ENCODE data around the gene SREBF2.

The SREBF2 gene

GRCh38 chr22:41875531-41876270 lies 42.8 kb downstream of the SREBF2 start:
- in situ Hi-C loops (cut with MboI; ENCODE audit: low sequenced_read_pairs): no loop called here

- in situ Hi-C loops (cut with MboI; ENCODE audit: low sequenced_read_pairs): no loop called here
Measured at GRCh38 chr22:41876275-41876674, 43.4 kb downstream of the SREBF2 start.

- in situ Hi-C loops (cut with MboI; ENCODE audit: low sequenced_read_pairs): no loop called here
Measured at GRCh38 chr22:41876675-41877074, 43.8 kb downstream of the SREBF2 start.

GRCh38 chr22:41880653-41881052 lies 47.7 kb downstream of the SREBF2 start:
- in situ Hi-C loops (cut with MboI; ENCODE audit: low sequenced_read_pairs): no loop called here

- in situ Hi-C loops (cut with MboI; ENCODE audit: low sequenced_read_pairs): no loop called here
Measured at GRCh38 chr22:41883400-41883799, 50.5 kb downstream of the SREBF2 start.

GRCh38 chr22:41885116-41885515 lies 52.2 kb downstream of the SREBF2 start:
- in situ Hi-C loops (cut with MboI; ENCODE audit: low sequenced_read_pairs): no loop called here

- in situ Hi-C loops (cut with MboI; ENCODE audit: low sequenced_read_pairs): no loop called here
Measured at GRCh38 chr22:41885516-41885915, 52.6 kb downstream of the SREBF2 start.

- in situ Hi-C loops (cut with MboI; ENCODE audit: low sequenced_read_pairs): no loop called here
Measured at GRCh38 chr22:41888627-41889200, 55.8 kb downstream of the SREBF2 start.

- in situ Hi-C loops (cut with MboI; ENCODE audit: low sequenced_read_pairs): no loop called here
Measured at GRCh38 chr22:41891407-41891806, 58.5 kb downstream of the SREBF2 start.

- in situ Hi-C loops (cut with MboI; ENCODE audit: low sequenced_read_pairs): no loop called here
Measured at GRCh38 chr22:41892721-41893120, 59.8 kb downstream of the SREBF2 start.

- in situ Hi-C loops (cut with MboI; ENCODE audit: low sequenced_read_pairs): no loop called here
Measured at GRCh38 chr22:41893591-41894375, 60.9 kb downstream of the SREBF2 start.

- in situ Hi-C loops (cut with MboI; ENCODE audit: low sequenced_read_pairs): no loop called here
Measured at GRCh38 chr22:41898645-41899044, 65.7 kb downstream of the SREBF2 start.

- in situ Hi-C loops (cut with MboI; ENCODE audit: low sequenced_read_pairs): no loop called here
Measured at GRCh38 chr22:41899110-41899509, 66.2 kb downstream of the SREBF2 start.

- in situ Hi-C loops (cut with MboI; ENCODE audit: low sequenced_read_pairs): no loop called here
Measured at GRCh38 chr22:41899992-41900651, 67.2 kb downstream of the SREBF2 start.

- in situ Hi-C loops (cut with MboI; ENCODE audit: low sequenced_read_pairs): no loop called here
Measured at GRCh38 chr22:41900652-41901312, 67.9 kb downstream of the SREBF2 start.

GRCh38 chr22:41902016-41902415 lies 69.1 kb downstream of the SREBF2 start:
- in situ Hi-C loops (cut with MboI; ENCODE audit: low sequenced_read_pairs): no loop called here

GRCh38 chr22:41902932-41903421 lies 70.1 kb downstream of the SREBF2 start:
- in situ Hi-C loops (cut with MboI; ENCODE audit: low sequenced_read_pairs): no loop called here

- in situ Hi-C loops (cut with MboI; ENCODE audit: low sequenced_read_pairs): no loop called here
Measured at GRCh38 chr22:41904450-41905410, 71.8 kb downstream of the SREBF2 start.

- in situ Hi-C loops (cut with MboI; ENCODE audit: low sequenced_read_pairs): no loop called here
Measured at GRCh38 chr22:41905411-41906202, 72.7 kb downstream of the SREBF2 start.
